SK-N-MC (cell line): ENCODE results near the gene TLNRD1.

ENCODE experiments used
- DNase-seq: peaks from one replicate; pipeline ENCODE4 v3.0.0-alpha.2; 2011; ENCODE audit warnings: low read depth, low spot score
- H3K27ac ChIP-seq: fragments of 200-600 bp; sonication (generic); 2 replicates; pipeline ENCODE4 v1.5.1; 2016; ENCODE audit warnings: mixed run types
- H3K36me3 ChIP-seq: fragments of 200-600 bp; sonication (generic); 2 replicates; pipeline ENCODE4 v1.6.1; 2017; ENCODE audit warnings: antibody characterized with exemption, low read length, mixed read lengths; ENCODE audit not compliant: insufficient read depth
- H3K4me3 ChIP-seq: fragments of 200-600 bp; sonication (generic); 2 replicates; pipeline ENCODE4 v1.5.1; 2016
- H3K9ac ChIP-seq: fragments of 200-600 bp; sonication (generic); 2 replicates; pipeline ENCODE4 v1.8.0; 2017; ENCODE audit warnings: mixed run types, mixed read lengths; ENCODE audit not compliant: insufficient read length
- H3K9me3 ChIP-seq: fragments of 200-600 bp; sonication (generic); 2 replicates; pipeline ENCODE4 v1.6.1; 2017; ENCODE audit warnings: low read depth, mild to moderate bottlenecking, antibody characterized with exemption, low read length, moderate library complexity, mixed read lengths
- EZH2 ChIP-seq: fragments of 200-600 bp; sonication (generic); IDR thresholded peaks from one replicate; pipeline ENCODE4 v1.6.1; 2017; ENCODE audit warnings: antibody characterized with exemption
- FOXP2 ChIP-seq: optimal IDR thresholded peaks from 2 replicates; pipeline ENCODE3; 2011; ENCODE audit warnings: mild to moderate bottlenecking, moderate library complexity; ENCODE audit not compliant: insufficient read depth; ENCODE audit errors: extremely low read length, control extremely low read depth
- POLR2AphosphoS5 ChIP-seq: IDR thresholded peaks from 2 replicates; pipeline ENCODE4 v1.6.1; 2012; ENCODE audit warnings: mild to moderate bottlenecking, low read depth, low read length, borderline replicate concordance

Gene TLNRD1

GRCh38 chr15:81024936-81025335, 24.2 kb downstream of the TLNRD1 start:
- H3K4me3 ChIP-seq: no peak overlapping the region
- no peak overlapping the region for H3K27ac ChIP-seq
- TF ChIP-seq EZH2 (no peak), FOXP2 (no peak), POLR2AphosphoS5 (no peak)
- DNase-seq: no peak
- H3K36me3 ChIP-seq: no peaks in the 10 kb centered on the region
- no peaks in the 10 kb centered on the region; the same call in 1 of the 2 replicates for H3K9me3 ChIP-seq
- no peak overlapping the region for H3K9ac ChIP-seq

- no peak for DNase-seq
- Histone ChIP-seq H3K27ac (no peak overlapping the region), H3K36me3 (no peaks in the 10 kb centered on the region), H3K9me3 (no peaks in the 10 kb centered on the region; the same call in 1 of the 2 replicates), H3K4me3 (no peak overlapping the region), H3K9ac (no peak overlapping the region)
- TF ChIP-seq POLR2AphosphoS5 (no peak), EZH2 (no peak), FOXP2 (no peak)
These were observed 25.1 kb downstream of the TLNRD1 start for GRCh38 chr15:81025721-81026370.

- Histone ChIP-seq H3K36me3 (no peaks in the 10 kb centered on the region), H3K9me3 (no peaks in the 10 kb centered on the region; the same call in 1 of the 2 replicates), H3K9ac (no peak overlapping the region), H3K4me3 (no peak overlapping the region), H3K27ac (no peak overlapping the region)
- no peak for TF ChIP-seq EZH2
- no peak for TF ChIP-seq POLR2AphosphoS5
- TF ChIP-seq FOXP2: no peak
- no peak for DNase-seq
These were observed 26.3 kb downstream of the TLNRD1 start for GRCh38 chr15:81026836-81027599.

GRCh38 chr15:81029414-81030300, 28.9 kb downstream of the TLNRD1 start:
- Histone ChIP-seq H3K4me3 (no peak overlapping the region), H3K27ac (no peak overlapping the region), H3K9ac (no peak overlapping the region), H3K9me3 (no peaks in the 10 kb centered on the region; the same call in 1 of the 2 replicates), H3K36me3 (no peaks in the 10 kb centered on the region)
- DNase-seq: no peak
- TF ChIP-seq EZH2: no peak
- TF ChIP-seq POLR2AphosphoS5: no peak
- no peak for TF ChIP-seq FOXP2

GRCh38 chr15:81030301-81030750, 29.6 kb downstream of the TLNRD1 start:
- Histone ChIP-seq H3K9ac (no peak overlapping the region), H3K27ac (no peak overlapping the region), H3K36me3 (no peaks in the 10 kb centered on the region), H3K9me3 (no peaks in the 10 kb centered on the region; the same call in 1 of the 2 replicates), H3K4me3 (no peak overlapping the region)
- DNase-seq: no peak
- TF ChIP-seq FOXP2 (no peak), POLR2AphosphoS5 (no peak), EZH2 (no peak)

GRCh38 chr15:81031203-81031602, 30.5 kb downstream of the TLNRD1 start:
- Histone ChIP-seq H3K36me3 (no peaks in the 10 kb centered on the region), H3K4me3 (no peak overlapping the region), H3K9ac (no peak overlapping the region), H3K9me3 (no peaks in the 10 kb centered on the region; the same call in 1 of the 2 replicates), H3K27ac (no peak overlapping the region)
- no peak for DNase-seq
- TF ChIP-seq POLR2AphosphoS5 (no peak), FOXP2 (no peak), EZH2 (no peak)

- Histone ChIP-seq H3K4me3 (no peak overlapping the region), H3K9me3 (no peaks in the 10 kb centered on the region; the same call in 1 of the 2 replicates), H3K36me3 (no peaks in the 10 kb centered on the region), H3K27ac (no peak overlapping the region), H3K9ac (no peak overlapping the region)
- DNase-seq: no peak
- TF ChIP-seq POLR2AphosphoS5 (no peak), EZH2 (no peak), FOXP2 (no peak)
These were observed 31.6 kb downstream of the TLNRD1 start for GRCh38 chr15:81032355-81032754.
